ENCODE data around the gene NCAPD3.
A peak's percentile ranks its signal among the peaks of the same experiment; 100 is the strongest.
"Not testable (repeated sequence)": the region's sequence is repeated elsewhere in the genome, so short reads cannot be mapped to it uniquely, and the experiment has no call there.

Gene NCAPD3

DNA sequence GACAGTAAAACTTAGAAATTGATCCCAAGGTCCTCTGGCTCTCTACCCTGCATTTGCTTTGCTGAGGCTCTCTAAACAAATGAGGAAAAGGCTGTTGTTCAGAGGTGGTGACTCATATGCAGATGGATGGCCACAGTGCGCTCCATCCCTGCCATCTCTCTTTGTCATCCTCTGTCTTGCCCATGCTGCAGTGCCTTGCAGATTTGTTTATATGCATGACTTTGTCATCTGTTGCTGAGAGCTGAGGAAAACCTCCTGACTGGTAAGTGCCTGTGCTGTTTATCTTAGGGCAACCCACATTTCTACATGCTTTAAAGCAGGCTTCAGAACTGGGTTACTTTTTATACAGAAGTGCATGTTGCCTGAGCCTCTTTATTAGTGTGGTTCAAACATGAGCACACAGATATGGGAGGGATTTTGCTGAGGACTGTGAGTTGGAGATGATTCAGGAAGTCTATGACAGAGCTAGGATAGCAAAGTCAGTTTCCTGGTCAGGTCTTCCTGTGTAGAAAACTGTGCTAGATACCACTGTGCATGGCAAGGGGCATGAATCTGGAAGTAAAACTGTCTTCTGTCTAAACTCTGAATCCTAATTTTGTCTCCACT is 97.4 kb downstream of the NCAPD3 start:
- Histone ChIP-seq H3K36me3 (ENCODE audit: control insufficient read depth, insufficient read depth, low read length) (no peaks in the 10 kb centered on the region), H3K9me3 (ENCODE audit: control insufficient read depth, insufficient read depth, low read length) (no peaks in the 10 kb centered on the region), H3K4me1 (ENCODE audit: control insufficient read depth, insufficient read depth, low read length) (peaks cover 33% of the 10 kb centered on the region), H3K4me3 (ENCODE audit: low read depth, low read length) (no peak overlapping the region), H3K27ac (ENCODE audit: low read depth, low read length) (peak overlapping the region; percentile 62), H3K27me3 (ENCODE audit: control insufficient read depth, insufficient read depth, low read length) (peaks cover 20% of the 10 kb centered on the region), H3K9ac (ENCODE audit: low read depth, low read length) (no peak overlapping the region)

DNA sequence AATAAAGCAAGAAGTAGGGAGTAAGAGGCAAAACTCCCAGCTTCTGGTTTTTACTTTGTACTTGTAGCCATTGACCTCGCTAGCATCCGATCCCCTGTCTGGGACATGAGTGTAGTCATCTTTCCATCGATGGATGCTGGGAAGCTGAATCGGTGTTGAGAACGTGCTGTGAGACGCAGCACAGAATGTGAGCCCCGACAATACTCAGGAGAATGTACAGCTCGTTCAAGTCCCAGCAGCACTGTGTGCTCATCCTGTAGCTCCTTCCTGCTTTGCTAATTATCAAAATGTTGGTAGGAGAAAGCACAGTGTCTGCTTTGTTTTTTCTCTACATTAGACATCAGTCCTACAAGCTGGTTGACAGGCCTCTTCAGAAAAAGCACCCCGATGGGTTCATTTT is 98.3 kb downstream of the NCAPD3 start:
- Histone ChIP-seq H3K27ac (ENCODE audit: low read depth, low read length) (no peak overlapping the region), H3K36me3 (ENCODE audit: control insufficient read depth, insufficient read depth, low read length) (no peaks in the 10 kb centered on the region), H3K9ac (ENCODE audit: low read depth, low read length) (no peak overlapping the region), H3K4me3 (ENCODE audit: low read depth, low read length) (no peak overlapping the region), H3K4me1 (ENCODE audit: control insufficient read depth, insufficient read depth, low read length) (peaks cover 37% of the 10 kb centered on the region), H3K9me3 (ENCODE audit: control insufficient read depth, insufficient read depth, low read length) (no peaks in the 10 kb centered on the region), H3K27me3 (ENCODE audit: control insufficient read depth, insufficient read depth, low read length) (peaks cover 20% of the 10 kb centered on the region)

DNA sequence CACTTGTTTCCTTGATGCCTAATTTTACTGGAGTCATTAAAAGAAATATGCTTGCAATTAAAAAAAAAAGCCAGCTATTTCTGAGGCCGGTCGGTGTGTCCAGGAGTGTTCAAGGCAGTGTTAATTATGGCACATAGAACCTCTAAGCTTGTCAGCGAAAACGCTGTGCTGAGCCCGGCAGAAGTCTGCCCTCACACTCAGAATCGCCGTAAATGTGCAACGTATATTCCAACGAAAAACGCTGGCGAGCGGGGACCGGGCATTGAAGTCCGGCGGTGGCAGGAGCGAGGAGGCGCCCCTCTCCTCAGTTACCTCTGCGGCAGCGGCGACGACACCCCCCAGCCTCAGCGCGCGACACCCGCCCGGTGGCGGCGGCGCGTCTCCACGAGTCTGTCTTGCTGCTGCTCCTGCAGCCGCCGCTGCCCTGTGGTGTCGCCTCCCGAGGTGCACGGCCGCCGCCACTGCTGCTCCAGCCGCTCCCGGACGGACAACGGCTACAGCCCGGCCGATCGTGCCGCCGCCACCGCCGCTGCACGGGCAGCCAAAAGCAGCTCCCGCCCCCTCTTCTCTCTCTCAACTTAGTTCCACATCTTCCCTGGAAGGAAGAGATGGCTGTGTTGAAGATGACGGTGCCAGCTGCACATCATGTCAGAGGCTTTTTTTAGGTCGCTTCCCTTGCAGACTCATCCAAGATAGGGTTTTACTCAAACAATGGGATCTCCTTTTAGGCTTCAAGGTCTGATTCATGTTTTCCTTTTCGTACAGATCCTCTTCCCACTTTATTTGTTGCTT is 98.9 kb downstream of the NCAPD3 start:
- peak overlapping the region; percentile 15; the same call in 1 of the 2 replicates for H3K9ac ChIP-seq (ENCODE audit: low read depth, low read length)
- H3K4me1 ChIP-seq (ENCODE audit: control insufficient read depth, insufficient read depth, low read length): peaks cover 41% of the 10 kb centered on the region
- H3K36me3 ChIP-seq (ENCODE audit: control insufficient read depth, insufficient read depth, low read length): no peaks in the 10 kb centered on the region
- no peak overlapping the region for H3K27ac ChIP-seq (ENCODE audit: low read depth, low read length)
- H3K9me3 ChIP-seq (ENCODE audit: control insufficient read depth, insufficient read depth, low read length): no peaks in the 10 kb centered on the region
- peak overlapping the region; percentile 48 for H3K4me3 ChIP-seq (ENCODE audit: low read depth, low read length)
- H3K27me3 ChIP-seq (ENCODE audit: control insufficient read depth, insufficient read depth, low read length): peaks cover 20% of the 10 kb centered on the region

DNA sequence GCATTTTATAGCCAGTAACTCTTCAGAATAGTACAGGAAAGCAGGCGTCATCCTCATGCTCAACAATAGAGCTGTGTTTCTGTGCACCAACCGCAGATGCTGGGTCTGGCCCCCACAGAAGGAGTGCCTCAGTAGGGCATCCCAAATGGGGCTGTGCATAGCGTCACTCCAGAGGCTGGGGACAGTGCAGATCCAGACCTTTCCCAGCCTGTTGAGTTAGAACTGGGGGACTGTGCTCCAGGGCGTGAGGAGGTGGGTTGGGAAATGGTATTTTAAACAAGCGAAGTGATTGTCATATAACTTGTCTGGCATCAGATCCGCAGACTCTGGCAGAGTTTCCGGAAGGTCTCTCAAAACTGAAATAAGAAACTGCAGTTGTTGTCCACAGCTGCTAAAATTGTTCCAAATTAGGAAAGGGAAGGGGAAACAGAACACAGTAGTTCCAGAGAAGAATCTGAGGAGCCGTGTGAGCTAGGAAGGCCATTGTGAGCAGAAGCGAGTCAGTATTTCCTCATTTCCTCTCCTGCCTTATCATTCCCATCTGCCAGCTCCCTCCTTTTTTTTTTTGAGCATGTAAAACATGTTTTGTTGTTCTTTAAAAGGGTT is 102.7 kb downstream of the NCAPD3 start:
- H3K27me3 ChIP-seq (ENCODE audit: control insufficient read depth, insufficient read depth, low read length): peaks cover 20% of the 10 kb centered on the region
- no peak overlapping the region for H3K27ac ChIP-seq (ENCODE audit: low read depth, low read length)
- peaks cover 42% of the 10 kb centered on the region for H3K4me1 ChIP-seq (ENCODE audit: control insufficient read depth, insufficient read depth, low read length)
- H3K4me3 ChIP-seq (ENCODE audit: low read depth, low read length): no peak overlapping the region
- no peaks in the 10 kb centered on the region for H3K36me3 ChIP-seq (ENCODE audit: control insufficient read depth, insufficient read depth, low read length)
- no peak overlapping the region for H3K9ac ChIP-seq (ENCODE audit: low read depth, low read length)
- H3K9me3 ChIP-seq (ENCODE audit: control insufficient read depth, insufficient read depth, low read length): no peaks in the 10 kb centered on the region

DNA sequence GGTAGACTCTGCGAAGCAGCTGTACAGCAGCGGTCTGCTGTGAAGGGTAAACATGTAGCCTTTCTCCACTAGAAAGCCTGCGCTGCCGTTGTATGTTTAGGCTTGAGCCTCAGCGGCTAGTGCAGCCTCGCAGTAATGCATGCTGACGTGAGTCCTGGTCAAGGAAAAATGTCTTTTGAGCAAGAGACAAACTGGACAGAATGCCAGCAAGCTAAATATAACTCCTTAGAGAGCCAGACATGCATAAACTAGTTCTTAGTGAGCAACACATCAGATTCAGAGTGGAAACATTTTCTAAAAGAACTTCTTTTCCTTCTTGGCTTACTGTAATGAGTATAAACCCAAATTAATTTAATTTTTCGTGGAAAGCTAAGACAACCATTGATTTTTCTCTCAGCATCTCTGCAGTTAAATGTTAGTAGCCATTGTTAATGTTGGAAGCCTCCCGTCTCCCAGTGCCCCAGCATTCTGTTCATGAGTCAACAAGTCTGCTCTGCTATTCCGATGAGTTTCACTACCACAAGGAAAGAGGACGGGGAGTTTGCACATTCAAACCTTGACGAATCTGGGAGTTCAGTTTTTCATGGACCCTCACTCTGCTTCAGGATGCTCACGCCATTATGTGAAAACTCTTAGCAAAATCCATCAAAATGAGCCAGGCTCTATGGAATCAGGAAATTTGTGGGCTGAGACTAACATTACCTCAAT is 103.5 kb downstream of the NCAPD3 start:
- Histone ChIP-seq H3K4me3 (ENCODE audit: low read depth, low read length) (no peak overlapping the region), H3K36me3 (ENCODE audit: control insufficient read depth, insufficient read depth, low read length) (no peaks in the 10 kb centered on the region), H3K27me3 (ENCODE audit: control insufficient read depth, insufficient read depth, low read length) (peaks cover 17% of the 10 kb centered on the region), H3K27ac (ENCODE audit: low read depth, low read length) (no peak overlapping the region), H3K4me1 (ENCODE audit: control insufficient read depth, insufficient read depth, low read length) (peaks cover 39% of the 10 kb centered on the region), H3K9ac (ENCODE audit: low read depth, low read length) (no peak overlapping the region), H3K9me3 (ENCODE audit: control insufficient read depth, insufficient read depth, low read length) (no peaks in the 10 kb centered on the region)

DNA sequence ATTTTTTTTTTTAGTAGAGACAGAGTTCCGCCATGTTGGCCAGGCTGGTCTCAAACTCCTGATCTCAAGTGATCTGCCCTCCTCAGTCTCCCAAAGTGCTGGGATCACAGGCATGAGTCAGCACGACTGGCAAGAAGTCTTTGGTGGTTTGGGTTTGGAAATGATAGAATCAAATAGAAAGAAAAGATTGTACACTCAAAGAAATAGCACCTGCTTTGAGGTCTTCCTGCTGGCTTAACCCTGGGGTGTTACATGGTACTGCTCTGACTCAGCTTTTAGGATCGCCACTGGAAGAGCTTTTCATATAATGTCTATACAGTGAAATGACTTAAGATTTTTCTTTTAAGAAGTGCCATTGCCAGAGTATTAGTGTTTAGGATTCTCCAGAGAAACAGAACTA is 104.7 kb downstream of the NCAPD3 start:
- Histone ChIP-seq H3K9me3 (ENCODE audit: control insufficient read depth, insufficient read depth, low read length) (no peaks in the 10 kb centered on the region), H3K27ac (ENCODE audit: low read depth, low read length) (no peak overlapping the region)

DNA sequence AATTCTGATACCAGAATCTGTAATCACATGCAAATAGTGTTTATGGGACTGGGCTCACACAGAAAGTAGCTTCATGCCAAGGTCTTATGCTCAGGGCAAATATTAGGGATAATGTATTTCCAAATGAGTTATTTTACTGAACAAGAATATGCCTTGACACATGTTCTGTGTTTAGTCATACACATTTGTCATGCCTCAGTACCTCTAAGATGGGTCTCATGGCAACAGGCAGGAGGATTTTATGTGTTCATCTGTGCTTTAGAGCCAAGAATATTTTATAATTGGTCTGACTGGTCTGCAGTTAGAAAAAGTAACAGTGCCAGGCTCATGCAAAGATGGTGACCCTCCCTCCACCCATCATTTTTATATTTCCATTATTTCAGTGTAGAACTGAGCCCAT is 105.8 kb downstream of the NCAPD3 start:
- Histone ChIP-seq H3K4me1 (ENCODE audit: control insufficient read depth, insufficient read depth, low read length) (peaks cover 32% of the 10 kb centered on the region), H3K27ac (ENCODE audit: low read depth, low read length) (no peak overlapping the region), H3K36me3 (ENCODE audit: control insufficient read depth, insufficient read depth, low read length) (no peaks in the 10 kb centered on the region), H3K4me3 (ENCODE audit: low read depth, low read length) (no peak overlapping the region), H3K9me3 (ENCODE audit: control insufficient read depth, insufficient read depth, low read length) (no peaks in the 10 kb centered on the region), H3K27me3 (ENCODE audit: control insufficient read depth, insufficient read depth, low read length) (no peaks in the 10 kb centered on the region), H3K9ac (ENCODE audit: low read depth, low read length) (no peak overlapping the region)

More for the DNA sequence above, 104.7 kb downstream of the NCAPD3 start:
- Histone ChIP-seq H3K9ac (ENCODE audit: low read depth, low read length) (no peak overlapping the region), H3K4me1 (ENCODE audit: control insufficient read depth, insufficient read depth, low read length) (peaks cover 33% of the 10 kb centered on the region), H3K27me3 (ENCODE audit: control insufficient read depth, insufficient read depth, low read length) (peaks cover 5% of the 10 kb centered on the region), H3K36me3 (ENCODE audit: control insufficient read depth, insufficient read depth, low read length) (no peaks in the 10 kb centered on the region), H3K4me3 (ENCODE audit: low read depth, low read length) (no peak overlapping the region)

DNA sequence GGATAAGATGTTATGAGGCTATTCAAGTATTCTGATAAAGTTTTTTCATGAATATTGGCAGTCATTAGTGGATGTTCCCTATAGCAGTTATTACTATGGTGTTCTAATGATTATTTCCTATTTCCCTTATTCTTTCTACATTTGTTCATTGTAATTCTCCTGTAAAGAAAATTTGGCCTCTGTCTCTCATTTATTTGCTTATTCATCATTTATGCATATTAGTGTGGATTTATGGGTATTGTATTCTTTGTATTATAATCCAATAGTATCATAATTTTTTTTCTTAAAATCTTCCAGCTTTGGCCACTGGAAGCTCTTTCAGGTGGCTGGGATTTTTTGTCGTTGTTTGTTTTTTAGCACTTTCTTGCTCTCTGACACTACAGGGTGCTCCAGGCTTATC is 107.6 kb downstream of the NCAPD3 start:
- Histone ChIP-seq H3K4me1 (ENCODE audit: control insufficient read depth, insufficient read depth, low read length) (peaks cover 32% of the 10 kb centered on the region), H3K36me3 (ENCODE audit: control insufficient read depth, insufficient read depth, low read length) (no peaks in the 10 kb centered on the region), H3K9me3 (ENCODE audit: control insufficient read depth, insufficient read depth, low read length) (no peaks in the 10 kb centered on the region), H3K9ac (ENCODE audit: low read depth, low read length) (no peak overlapping the region), H3K27me3 (ENCODE audit: control insufficient read depth, insufficient read depth, low read length) (no peaks in the 10 kb centered on the region), H3K27ac (ENCODE audit: low read depth, low read length) (no peak overlapping the region), H3K4me3 (ENCODE audit: low read depth, low read length) (no peak overlapping the region)

DNA sequence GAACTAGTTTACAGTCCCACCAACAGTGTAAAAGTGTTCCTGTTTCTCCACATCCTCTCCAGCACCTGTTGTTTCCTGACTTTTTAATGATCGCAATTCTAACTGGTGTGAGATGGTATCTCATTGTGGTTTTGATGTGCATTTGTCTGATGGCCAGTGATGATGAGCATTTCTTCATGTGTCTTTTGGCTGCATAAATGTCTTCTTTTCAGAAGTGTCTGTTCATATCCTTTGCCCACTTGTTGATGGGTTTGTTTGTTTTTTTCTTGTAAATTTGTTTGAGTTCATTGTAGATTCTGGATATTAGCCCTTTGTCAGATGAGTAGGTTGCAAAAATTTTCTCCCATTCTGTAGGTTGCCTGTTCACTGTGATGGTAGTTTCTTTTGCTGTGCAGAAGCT is 110.0 kb downstream of the NCAPD3 start:
- not testable (repeated sequence) for H3K27me3 ChIP-seq (ENCODE audit: control insufficient read depth, insufficient read depth, low read length); H3K36me3 ChIP-seq (ENCODE audit: control insufficient read depth, insufficient read depth, low read length); H3K9ac ChIP-seq (ENCODE audit: low read depth, low read length); H3K4me3 ChIP-seq (ENCODE audit: low read depth, low read length); H3K9me3 ChIP-seq (ENCODE audit: control insufficient read depth, insufficient read depth, low read length); H3K27ac ChIP-seq (ENCODE audit: low read depth, low read length)
- peaks cover 20% of the 10 kb centered on the region for H3K4me1 ChIP-seq (ENCODE audit: control insufficient read depth, insufficient read depth, low read length)

DNA sequence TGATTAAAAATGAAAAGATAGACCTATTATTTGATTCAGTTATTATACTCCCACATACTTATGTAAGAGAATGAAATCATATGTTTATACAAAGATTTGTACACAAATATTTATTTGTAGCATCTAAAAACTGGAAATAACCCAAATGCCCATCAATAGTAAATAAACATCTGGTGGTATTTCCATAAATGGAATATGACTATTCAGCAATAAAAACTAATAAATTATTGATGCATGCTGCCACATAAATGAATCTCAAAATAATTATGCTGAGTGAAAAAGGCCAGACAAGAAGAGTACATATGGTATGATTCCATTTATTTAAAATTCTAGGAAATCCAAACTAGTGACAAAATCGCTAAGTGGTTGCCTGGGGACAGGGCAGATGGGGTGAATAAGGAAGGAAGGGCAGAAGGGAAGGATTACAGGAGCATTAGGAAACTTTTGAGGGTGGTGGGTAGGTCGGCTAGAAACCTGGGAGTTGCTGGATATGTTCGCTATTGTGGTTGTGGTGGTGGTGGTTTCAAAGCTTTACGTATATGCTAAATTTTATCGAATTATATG is 113.4 kb downstream of the NCAPD3 start:
- no peaks in the 10 kb centered on the region for H3K9me3 ChIP-seq (ENCODE audit: control insufficient read depth, insufficient read depth, low read length)
- peaks cover 10% of the 10 kb centered on the region for H3K4me1 ChIP-seq (ENCODE audit: control insufficient read depth, insufficient read depth, low read length)
- no peak overlapping the region for H3K4me3 ChIP-seq (ENCODE audit: low read depth, low read length)
- H3K9ac ChIP-seq (ENCODE audit: low read depth, low read length): no peak overlapping the region
- no peaks in the 10 kb centered on the region for H3K27me3 ChIP-seq (ENCODE audit: control insufficient read depth, insufficient read depth, low read length)
- H3K36me3 ChIP-seq (ENCODE audit: control insufficient read depth, insufficient read depth, low read length): no peaks in the 10 kb centered on the region
- H3K27ac ChIP-seq (ENCODE audit: low read depth, low read length): no peak overlapping the region
